Psoas muscle (tissue), 8 donors: ENCODE data around the gene ZSCAN25. TPM values are rescaled to one million over a fixed set of nuclear protein-coding genes. Genes with fewer than 3 reads are reported as not detected.
"Not testable (repeated sequence)": the region's sequence is repeated elsewhere in the genome, so short reads cannot be mapped to it uniquely, and the experiment has no call there.

Experiments used
- ATAC-seq, 4 donors: fragments of 200-7000 bp; cut with Tn5 transposase; one replicate each; pipeline ENCODE4 v1.9.1; 2020; ENCODE audit warnings: moderate library complexity in 3 of 4, mild to moderate bottlenecking in 2 of 4
- DNase-seq, 2 donors: peaks; one replicate each; pipeline ENCODE4 v3.0.0-alpha.2; 2020
- H3K27ac ChIP-seq: fragments of 200-600 bp; one replicate; pipeline ENCODE4 v1.8.0; 2022
- H3K27me3 ChIP-seq, 3 donors: fragments of 200-600 bp in 1 of 3; one replicate each; pipeline versions ENCODE4 v1.6.1 to v1.8.0; 2013 to 2022; ENCODE audit warnings: low read length in 2 of 3, mild to moderate bottlenecking in 2 of 3, moderate library complexity in 1 of 3; ENCODE audit not compliant: insufficient read depth in 3 of 3
- H3K36me3 ChIP-seq, 2 donors: fragments of 200-600 bp in 1 of 2; one replicate each; pipeline versions ENCODE4 v1.6.1 to v1.8.0; 2013 to 2022; ENCODE audit warnings: low read depth in 1 of 2, mild to moderate bottlenecking in 1 of 2, moderate library complexity in 1 of 2; ENCODE audit not compliant: insufficient read depth in 1 of 2
- H3K4me1 ChIP-seq: fragments of 200-600 bp; one replicate; pipeline ENCODE4 v1.8.0; 2022
- H3K4me3 ChIP-seq: fragments of 200-600 bp; one replicate; pipeline ENCODE4 v1.8.0; 2022; ENCODE audit warnings: mild to moderate bottlenecking
- H3K9me3 ChIP-seq: fragments of 200-600 bp; one replicate; pipeline ENCODE4 v1.8.0; 2022
- CTCF ChIP-seq: fragments of 200-600 bp; IDR thresholded peaks from one replicate; pipeline ENCODE4 v1.8.0; 2022; ENCODE audit warnings: antibody characterized with exemption
- WGBS, 3 donors: extraction: QIAGEN DNeasy Blood & Tissue Kit; methylation state at CpG; one replicate each; pipeline versions ENCODE4 v1.1.6 to v1.1.7; 2013; 5-methylcytosine and 5-hydroxymethylcytosine counted together
- intact Hi-C, 2 donors: fragments of 100-400 bp; cut with DNase I; formaldehyde crosslinking; loops; one replicate each; pipeline versions ENCODE4 v1.11.0 to v1.14.2; 2022
- polyA plus RNA-seq, 3 donors: library from polyadenylated mRNA; stranded (reverse); fragments of 200-250 nt; gene quantifications; one replicate each; pipeline ENCODE4 v1.2.3, GENCODE V29; 2013
- total RNA-seq, 4 donors: library from RNA; stranded (reverse); fragmentation: NEBNext Ultra II Directional in 2 of 4; extraction: Animal tissue kit (Norgen Biotek cat#: 25700) in 2 of 4; gene quantifications; one replicate each; pipeline versions ENCODE4 v1.2.1 to v1.2.4, GENCODE V29; 2021 to 2023
- donor health status: healthy with polysubstance abuse.
- donor health status: DM: no; HTN: no; CAD: no; lungs with moderate emphysema.
- donor health status: Bipolar disorder and iron deficiency.
- donor health status: healthy.
- donor health status: DM: yes; HTN: yes; CAD: no.
- donor health status: DM: no; HTN: no; CAD: no.
- donor health status: DM: no; HTN: no; CAD: no.
- donor health status: DM: yes; HTN: yes; CAD: no.

The ZSCAN25 gene
- total and polyA plus RNA-seq, 7 donors, result 2.6 to 10.5 (median 6.3) TPM

- intact Hi-C loops, result no loop called here
- WGBS, 3 donors, result 67 to 99% (median 81%) methylated on average over 3 of the region's 3 CpGs
- DNase-seq, result no peak
- no peak overlapping the region for H3K4me3 ChIP-seq
- H3K4me1 ChIP-seq, result no peaks in the 10 kb centered on the region
- no peak for ATAC-seq
- H3K9me3 ChIP-seq, result no peaks in the 10 kb centered on the region
- H3K36me3 ChIP-seq, result peaks cover 0 to 4% of the 10 kb centered on the region in 2 donors
- no peak for TF ChIP-seq CTCF
- no peak overlapping the region for H3K27ac ChIP-seq
- no peaks in the 10 kb centered on the region for H3K27me3 ChIP-seq
Observed at GRCh38 chr7:99653754-99654153, 37.0 kb downstream of the ZSCAN25 start.

GRCh38 chr7:99654626-99655025, 37.9 kb downstream of the ZSCAN25 start:
- WGBS, 3 donors, result 90 to 97% (median 93%) methylated on average over 1 to 2 of the region's 3 CpGs
- H3K9me3 ChIP-seq, H3K27ac ChIP-seq, H3K36me3 ChIP-seq, H3K4me1 ChIP-seq, H3K27me3 ChIP-seq, intact Hi-C loops, DNase-seq, ATAC-seq, H3K4me3 ChIP-seq: not testable (repeated sequence)

DNA sequence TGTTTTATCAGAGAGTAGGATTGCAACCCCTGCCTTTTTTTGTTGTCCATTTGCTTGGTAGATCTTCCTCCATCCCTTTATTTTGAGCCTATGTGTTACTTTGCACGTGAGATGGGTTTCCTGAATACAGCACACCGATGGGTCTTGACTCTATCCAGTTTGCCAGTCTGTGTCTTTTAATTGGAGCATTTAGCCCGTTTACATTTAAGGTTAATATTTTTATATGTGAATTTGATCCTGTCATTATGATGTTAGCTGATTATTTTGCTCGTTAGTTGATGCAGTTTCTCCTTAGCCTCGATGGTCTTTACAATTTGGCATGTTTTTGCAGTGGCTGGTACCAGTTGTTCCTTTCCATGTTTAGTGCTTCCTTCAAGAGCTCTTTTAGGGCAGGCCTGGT, 41.1 kb downstream of the ZSCAN25 start:
- 76 to 89% (median 86%) methylated on average over 5 of the region's 5 CpGs for WGBS, 3 donors
- H3K9me3 ChIP-seq, H3K36me3 ChIP-seq, H3K4me1 ChIP-seq, DNase-seq, H3K27me3 ChIP-seq, intact Hi-C loops, ATAC-seq, H3K27ac ChIP-seq, H3K4me3 ChIP-seq: not testable (repeated sequence)

- intact Hi-C loops, result no loop called here
- Histone ChIP-seq H3K4me3 (no peak overlapping the region), H3K27ac (no peak overlapping the region), H3K4me1 (no peaks in the 10 kb centered on the region), H3K36me3 (peaks cover 0 to 4% of the 10 kb centered on the region in 2 donors), H3K27me3 (no peaks in the 10 kb centered on the region), H3K9me3 (no peaks in the 10 kb centered on the region)
- WGBS, 3 donors, result 95 to 98% (median 96%) methylated on average over 3 of the region's 3 CpGs
- ATAC-seq, result no peak
- DNase-seq, result no peak
- TF ChIP-seq CTCF, result no peak
Observed at GRCh38 chr7:99665312-99666012, 48.7 kb downstream of the ZSCAN25 start.

GRCh38 chr7:99666013-99666395, 49.3 kb downstream of the ZSCAN25 start:
- no peaks in the 10 kb centered on the region for H3K27me3 ChIP-seq
- WGBS, 3 donors, result 38 to 77% (median 48%) methylated on average over 1 of the region's 1 CpG
- ATAC-seq, result no peak
- no peak overlapping the region for H3K4me3 ChIP-seq
- no peak for TF ChIP-seq CTCF
- no peak for DNase-seq
- H3K36me3 ChIP-seq, result peaks cover 0 to 4% of the 10 kb centered on the region in 2 donors
- intact Hi-C loops, result no loop called here
- no peaks in the 10 kb centered on the region for H3K4me1 ChIP-seq
- no peaks in the 10 kb centered on the region for H3K9me3 ChIP-seq
- no peak overlapping the region for H3K27ac ChIP-seq

DNA sequence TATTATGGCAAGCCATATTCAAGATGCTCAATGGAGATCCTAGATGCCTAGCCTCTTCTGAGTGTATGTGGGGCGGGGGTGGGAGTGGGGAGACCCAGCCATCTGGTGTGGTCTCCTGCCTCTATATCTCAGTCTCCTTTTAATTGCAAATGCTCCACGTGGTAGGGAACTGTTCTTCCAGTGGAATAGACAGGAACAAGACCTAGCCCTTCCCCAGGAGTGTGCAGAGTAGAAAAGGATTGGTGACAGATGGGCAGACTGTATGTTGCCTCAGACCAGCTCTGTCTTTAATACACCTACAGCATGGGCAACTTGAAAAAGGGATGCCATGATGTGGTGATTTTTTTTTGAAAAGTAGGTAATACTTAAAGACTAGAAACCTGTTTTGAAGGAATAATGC, 50.4 kb downstream of the ZSCAN25 start:
- DNase-seq (no peak), ATAC-seq (no peak)
- Histone ChIP-seq H3K27me3 (no peaks in the 10 kb centered on the region), H3K4me1 (no peaks in the 10 kb centered on the region), H3K4me3 (no peak overlapping the region), H3K9me3 (no peaks in the 10 kb centered on the region), H3K36me3 (peaks cover 0 to 4% of the 10 kb centered on the region in 2 donors), H3K27ac (no peak overlapping the region)
- 67 to 75% (median 67%) methylated on average over 2 of the region's 2 CpGs for WGBS, 3 donors
- TF ChIP-seq CTCF, result no peak
- intact Hi-C loops, result no loop called here
